Mammary epithelial cell (primary cell): ENCODE measurements around the gene FBXW2.

Experiments
- CTCF ChIP-seq, 2 donors: IDR thresholded peaks in 1 of 2; conservative IDR thresholded peaks in 1 of 2; 2 replicates each; pipeline ENCODE4 v1.5.1; 2011 to 2012; ENCODE audit warnings: inconsistent platforms in 2 of 2, low read length in 2 of 2, mild to moderate bottlenecking in 2 of 2, control low read depth in 1 of 2, low read depth in 1 of 2; ENCODE audit not compliant: insufficient read depth in 1 of 2; ENCODE audit errors: extremely low read depth in 1 of 2
- EZH2 ChIP-seq: IDR thresholded peaks from 2 replicates; pipeline ENCODE4 v1.6.1; 2012; ENCODE audit warnings: low read length, inconsistent platforms, borderline replicate concordance

GRCh38 chr9:120765910-120766425 lies 27.2 kb downstream of the FBXW2 start:
- TF ChIP-seq CTCF (conservative IDR thresholded peaks at IDR 0.05 in 1 of 2, IDR thresholded peaks at IDR 0.05 in 1 of 2; ENCODE audit: extremely low read depth in 1 of 2, insufficient read depth in 1 of 2, low read depth in 1 of 2, low read length in 2 of 2) (no peak), EZH2 (no peak)
